WTC11 (cell line): ENCODE data around the gene MRPL34. TPM values are rescaled to one million over a fixed set of nuclear protein-coding genes. Genes with fewer than 3 reads are reported as not detected.

Experiments
- ATAC-seq: fragments of 200-7000 bp; cut with Tn5 transposase; 2 replicates; pipeline ENCODE4 v1.10.0; 2021; ENCODE audit warnings: mild to moderate bottlenecking, moderate library complexity
- CTCF ChIA-PET: fragments of 300-600 bp; sonication (Branson Sonifier 250); formaldehyde crosslinking; loops from one replicate; lab custom pipeline; 2021; ENCODE audit warnings: antibody characterized with exemption; lab: Charles Lee
- POLR2A ChIA-PET: fragments of 350-600 bp; sonication (Branson Sonifier 250); formaldehyde crosslinking; loops from one replicate; lab custom pipeline; 2021; ENCODE audit warnings: antibody characterized with exemption; lab: Charles Lee
- DNase-seq: peaks from one replicate; pipeline ENCODE4 v3.0.0; 2021; ENCODE audit warnings: low spot score
- H3K27ac Mint-ChIP-seq: 2 replicates; pipeline ENCODE4 v1.8.0; 2021; ENCODE audit warnings: mixed read lengths
- H3K27me3 Mint-ChIP-seq: 2 replicates; pipeline ENCODE4 v1.8.0; 2021; ENCODE audit warnings: low read depth, mild to moderate bottlenecking, moderate library complexity, mixed read lengths
- H3K36me3 Mint-ChIP-seq: 2 replicates; pipeline ENCODE4 v1.8.0; 2021; ENCODE audit warnings: mixed read lengths
- H3K4me1 Mint-ChIP-seq: 2 replicates; pipeline ENCODE4 v1.8.0; 2022; ENCODE audit warnings: mixed read lengths
- H3K4me3 Mint-ChIP-seq: 2 replicates; pipeline ENCODE4 v1.8.0; 2021; ENCODE audit warnings: mild to moderate bottlenecking, moderate library complexity, mixed read lengths
- H3K9me3 Mint-ChIP-seq: 2 replicates; pipeline ENCODE4 v1.8.0; 2021; ENCODE audit warnings: mixed read lengths
- ATF1 ChIP-seq: sonication (generic); formaldehyde crosslinking; IDR thresholded peaks from 2 replicates; pipeline ENCODE4 v1.8.1; 2023; ENCODE audit warnings: mild to moderate bottlenecking, moderate library complexity, missing genetic modification reagents
- CBFB ChIP-seq: sonication (generic); formaldehyde crosslinking; IDR thresholded peaks from 2 replicates; pipeline ENCODE4 v1.8.1; 2022; ENCODE audit warnings: mild to moderate bottlenecking, low read depth, missing genetic modification reagents
- CREB1 ChIP-seq: sonication (generic); formaldehyde crosslinking; IDR thresholded peaks from 2 replicates; pipeline ENCODE4 v1.8.0; 2023; ENCODE audit warnings: mild to moderate bottlenecking, missing genetic modification reagents
- ETV6 ChIP-seq: sonication (generic); formaldehyde crosslinking; IDR thresholded peaks from 2 replicates; pipeline ENCODE4 v1.8.1; 2022; ENCODE audit warnings: mild to moderate bottlenecking, missing genetic modification reagents
- FOXK1 ChIP-seq: sonication (generic); formaldehyde crosslinking; IDR thresholded peaks from 2 replicates; pipeline ENCODE4 v1.8.0; 2022; ENCODE audit warnings: mild to moderate bottlenecking, moderate library complexity, missing genetic modification reagents
- FOXP1 ChIP-seq: sonication (generic); formaldehyde crosslinking; IDR thresholded peaks from 2 replicates; pipeline ENCODE4 v1.8.0; 2022; ENCODE audit warnings: missing genetic modification reagents, mild to moderate bottlenecking, moderate library complexity, borderline replicate concordance
- NFATC4 ChIP-seq: fragments of 250-450 bp; sonication (Bioruptor Pico); IDR thresholded peaks from 2 replicates; pipeline ENCODE4 v1.9.0; 2021; ENCODE audit warnings: mild to moderate bottlenecking
- RORB ChIP-seq: fragments of 250-450 bp; sonication (Bioruptor Pico); IDR thresholded peaks from 2 replicates; pipeline ENCODE4 v1.9.0; 2021; ENCODE audit warnings: mild to moderate bottlenecking
- SP1 ChIP-seq: sonication (generic); formaldehyde crosslinking; conservative IDR thresholded peaks from 2 replicates; pipeline ENCODE4 v1.8.1; 2022; ENCODE audit warnings: missing genetic modification reagents
- ZNF121 ChIP-seq: sonication (generic); formaldehyde crosslinking; IDR thresholded peaks from 2 replicates; pipeline ENCODE4 v1.8.0; 2023; ENCODE audit warnings: missing genetic modification reagents
- ZNF317 ChIP-seq: sonication (generic); formaldehyde crosslinking; IDR thresholded peaks from 2 replicates; pipeline ENCODE4 v1.8.1; 2023; ENCODE audit warnings: low read depth, mild to moderate bottlenecking, moderate library complexity, missing genetic modification reagents, borderline replicate concordance
- total RNA-seq: library from RNA; stranded (reverse); gene quantifications from 3 replicates; pipeline ENCODE4 v1.2.3, GENCODE V29; 2021
- TF ChIP-seq, protein P1 (sequence below): sonication (generic); formaldehyde crosslinking; IDR thresholded peaks from 2 replicates; pipeline ENCODE4 v1.8.0; 2022; ENCODE audit warnings: mild to moderate bottlenecking, missing genetic modification reagents
- TF ChIP-seq, protein P2 (sequence below): sonication (generic); formaldehyde crosslinking; IDR thresholded peaks from 2 replicates; pipeline ENCODE4 v1.8.0; 2022; ENCODE audit warnings: mild to moderate bottlenecking, missing genetic modification reagents
- TF ChIP-seq, protein P3 (sequence below): fragments of 200-600 bp; IDR thresholded peaks from 2 replicates; pipeline ENCODE4 v1.8.0; 2022; ENCODE audit warnings: antibody characterized with exemption
- TF ChIP-seq, protein P4 (sequence below): sonication (generic); formaldehyde crosslinking; IDR thresholded peaks from 2 replicates; pipeline ENCODE4 v1.8.1; 2022; ENCODE audit warnings: low read depth, missing genetic modification reagents, borderline replicate concordance
- TF ChIP-seq, protein P5 (sequence below): sonication (generic); formaldehyde crosslinking; IDR thresholded peaks from 2 replicates; pipeline ENCODE4 v1.8.1; 2023; ENCODE audit warnings: mild to moderate bottlenecking, moderate library complexity, missing genetic modification reagents
- TF ChIP-seq, protein P6 (sequence below): fragments of 250-450 bp; sonication (Bioruptor Pico); IDR thresholded peaks from 2 replicates; pipeline ENCODE4 v1.9.0; 2021; ENCODE audit warnings: mild to moderate bottlenecking

Gene MRPL34
- total RNA-seq, 1 experiment from 2014 or later: 130 TPM

DNA sequence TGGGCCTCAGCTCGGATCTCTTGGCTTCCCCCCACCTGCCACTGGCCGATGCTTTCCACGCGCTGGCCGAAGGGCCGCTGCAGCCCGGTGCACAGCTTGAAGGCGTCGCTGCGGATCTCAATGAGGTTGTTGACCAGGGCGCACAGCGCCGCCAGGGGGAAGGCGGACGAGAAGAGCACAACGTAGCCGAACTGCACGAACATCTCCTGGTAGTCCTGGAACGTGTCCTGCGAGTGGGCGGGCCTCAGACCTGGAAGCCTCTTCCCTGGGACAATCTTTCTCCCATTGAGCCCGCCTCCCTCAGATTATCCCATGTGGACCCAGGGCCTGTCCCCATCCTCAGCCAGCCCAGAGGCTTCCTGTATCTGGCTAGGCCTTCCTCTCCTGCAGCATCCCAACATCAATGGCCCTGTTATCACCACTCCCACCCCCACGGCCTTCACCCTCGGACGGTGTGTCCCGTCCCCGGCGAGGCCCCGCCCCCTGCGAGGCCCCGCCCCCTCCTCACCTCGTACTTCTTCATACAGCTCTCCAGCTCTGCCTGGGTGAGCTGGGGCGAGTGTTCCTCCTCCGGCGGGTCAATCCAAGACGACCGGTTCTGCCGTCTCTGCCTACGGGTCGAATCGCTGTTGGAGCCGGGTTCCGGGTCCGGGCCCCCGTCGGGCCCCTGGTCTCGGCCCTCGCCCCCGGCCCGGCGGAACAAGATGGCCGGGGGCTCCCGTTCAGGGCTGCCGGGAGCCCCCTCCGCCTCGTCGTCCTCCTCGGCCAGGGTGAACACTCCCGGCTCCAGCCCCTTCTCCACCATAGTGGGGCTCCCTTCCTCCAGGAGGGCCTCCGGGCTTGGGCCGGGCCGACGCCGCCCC is 22.2 kb downstream of the MRPL34 start:
- H3K27ac Mint-ChIP-seq: peak overlapping the region; percentile 98
- H3K36me3 Mint-ChIP-seq: peaks cover 11% of the 10 kb centered on the region
- ChIA-PET POLR2A (interaction anchor here (0.5 to 1.4 kb wide), 8 partner anchors 11 to 669 kb away, joined by 3 to 11 read pairs (median 4); partner anchors contain the start of genes ABHD8, DDA1 and MRPL34), CTCF (interaction anchor here (0.6 to 3.5 kb wide), 37 partner anchors 8 to 278 kb away, joined by 3 to 35 read pairs (median 4); partner anchors contain the start of genes ANKLE1, DDA1, MRPL34 and MVB12A)
- DNase-seq (peak; percentile 93), ATAC-seq (peak; percentile 72)
- peaks cover 4% of the 10 kb centered on the region for H3K9me3 Mint-ChIP-seq
- peaks cover 16% of the 10 kb centered on the region for H3K4me1 Mint-ChIP-seq
- H3K27me3 Mint-ChIP-seq: peaks cover 5% of the 10 kb centered on the region
- peak overlapping the region; percentile 84 for H3K4me3 Mint-ChIP-seq
- TF ChIP-seq RORB (CRISPR knock-in tag) (no peak), FOXP1 (peak; percentile 83; the same call in 1 of the 2 replicates), ZNF317 (CRISPR knock-in tag) (no peak), FOXK1 (peak; percentile 82; the same call in 1 of the 2 replicates), NFATC4 (CRISPR knock-in tag) (no peak), ETV6 (peak; percentile 51; the same call in 1 of the 2 replicates), CREB1 (no peak), ZNF121 (CRISPR knock-in tag) (0 out of 2 replicates have a peak, but pooled peaks have one; percentile 45), CBFB (peak; percentile 88; the same call in 1 of the 2 replicates), ATF1 (CRISPR knock-in tag) (no peak), SP1 (CRISPR knock-in tag) (peak; percentile 77)
- TF ChIP-seq, protein P1, sequence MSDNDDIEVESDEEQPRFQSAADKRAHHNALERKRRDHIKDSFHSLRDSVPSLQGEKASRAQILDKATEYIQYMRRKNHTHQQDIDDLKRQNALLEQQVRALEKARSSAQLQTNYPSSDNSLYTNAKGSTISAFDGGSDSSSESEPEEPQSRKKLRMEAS (CRISPR knock-in tag): peak; percentile 74; the same call in 1 of the 2 replicates
- TF ChIP-seq, protein P2, sequence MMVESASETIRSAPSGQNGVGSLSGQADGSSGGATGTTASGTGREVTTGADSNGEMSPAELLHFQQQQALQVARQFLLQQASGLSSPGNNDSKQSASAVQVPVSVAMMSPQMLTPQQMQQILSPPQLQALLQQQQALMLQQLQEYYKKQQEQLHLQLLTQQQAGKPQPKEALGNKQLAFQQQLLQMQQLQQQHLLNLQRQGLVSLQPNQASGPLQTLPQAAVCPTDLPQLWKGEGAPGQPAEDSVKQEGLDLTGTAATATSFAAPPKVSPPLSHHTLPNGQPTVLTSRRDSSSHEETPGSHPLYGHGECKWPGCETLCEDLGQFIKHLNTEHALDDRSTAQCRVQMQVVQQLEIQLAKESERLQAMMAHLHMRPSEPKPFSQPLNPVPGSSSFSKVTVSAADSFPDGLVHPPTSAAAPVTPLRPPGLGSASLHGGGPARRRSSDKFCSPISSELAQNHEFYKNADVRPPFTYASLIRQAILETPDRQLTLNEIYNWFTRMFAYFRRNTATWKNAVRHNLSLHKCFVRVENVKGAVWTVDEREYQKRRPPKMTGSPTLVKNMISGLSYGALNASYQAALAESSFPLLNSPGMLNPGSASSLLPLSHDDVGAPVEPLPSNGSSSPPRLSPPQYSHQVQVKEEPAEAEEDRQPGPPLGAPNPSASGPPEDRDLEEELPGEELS (CRISPR knock-in tag): peak; percentile 86; the same call in 1 of the 2 replicates
- TF ChIP-seq, protein P3, sequence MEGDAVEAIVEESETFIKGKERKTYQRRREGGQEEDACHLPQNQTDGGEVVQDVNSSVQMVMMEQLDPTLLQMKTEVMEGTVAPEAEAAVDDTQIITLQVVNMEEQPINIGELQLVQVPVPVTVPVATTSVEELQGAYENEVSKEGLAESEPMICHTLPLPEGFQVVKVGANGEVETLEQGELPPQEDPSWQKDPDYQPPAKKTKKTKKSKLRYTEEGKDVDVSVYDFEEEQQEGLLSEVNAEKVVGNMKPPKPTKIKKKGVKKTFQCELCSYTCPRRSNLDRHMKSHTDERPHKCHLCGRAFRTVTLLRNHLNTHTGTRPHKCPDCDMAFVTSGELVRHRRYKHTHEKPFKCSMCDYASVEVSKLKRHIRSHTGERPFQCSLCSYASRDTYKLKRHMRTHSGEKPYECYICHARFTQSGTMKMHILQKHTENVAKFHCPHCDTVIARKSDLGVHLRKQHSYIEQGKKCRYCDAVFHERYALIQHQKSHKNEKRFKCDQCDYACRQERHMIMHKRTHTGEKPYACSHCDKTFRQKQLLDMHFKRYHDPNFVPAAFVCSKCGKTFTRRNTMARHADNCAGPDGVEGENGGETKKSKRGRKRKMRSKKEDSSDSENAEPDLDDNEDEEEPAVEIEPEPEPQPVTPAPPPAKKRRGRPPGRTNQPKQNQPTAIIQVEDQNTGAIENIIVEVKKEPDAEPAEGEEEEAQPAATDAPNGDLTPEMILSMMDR: 0 out of 2 replicates have a peak, but pooled peaks have one; percentile 17
- TF ChIP-seq, protein P4, sequence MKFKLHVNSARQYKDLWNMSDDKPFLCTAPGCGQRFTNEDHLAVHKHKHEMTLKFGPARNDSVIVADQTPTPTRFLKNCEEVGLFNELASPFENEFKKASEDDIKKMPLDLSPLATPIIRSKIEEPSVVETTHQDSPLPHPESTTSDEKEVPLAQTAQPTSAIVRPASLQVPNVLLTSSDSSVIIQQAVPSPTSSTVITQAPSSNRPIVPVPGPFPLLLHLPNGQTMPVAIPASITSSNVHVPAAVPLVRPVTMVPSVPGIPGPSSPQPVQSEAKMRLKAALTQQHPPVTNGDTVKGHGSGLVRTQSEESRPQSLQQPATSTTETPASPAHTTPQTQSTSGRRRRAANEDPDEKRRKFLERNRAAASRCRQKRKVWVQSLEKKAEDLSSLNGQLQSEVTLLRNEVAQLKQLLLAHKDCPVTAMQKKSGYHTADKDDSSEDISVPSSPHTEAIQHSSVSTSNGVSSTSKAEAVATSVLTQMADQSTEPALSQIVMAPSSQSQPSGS (CRISPR knock-in tag): no peak
- TF ChIP-seq, protein P5, sequence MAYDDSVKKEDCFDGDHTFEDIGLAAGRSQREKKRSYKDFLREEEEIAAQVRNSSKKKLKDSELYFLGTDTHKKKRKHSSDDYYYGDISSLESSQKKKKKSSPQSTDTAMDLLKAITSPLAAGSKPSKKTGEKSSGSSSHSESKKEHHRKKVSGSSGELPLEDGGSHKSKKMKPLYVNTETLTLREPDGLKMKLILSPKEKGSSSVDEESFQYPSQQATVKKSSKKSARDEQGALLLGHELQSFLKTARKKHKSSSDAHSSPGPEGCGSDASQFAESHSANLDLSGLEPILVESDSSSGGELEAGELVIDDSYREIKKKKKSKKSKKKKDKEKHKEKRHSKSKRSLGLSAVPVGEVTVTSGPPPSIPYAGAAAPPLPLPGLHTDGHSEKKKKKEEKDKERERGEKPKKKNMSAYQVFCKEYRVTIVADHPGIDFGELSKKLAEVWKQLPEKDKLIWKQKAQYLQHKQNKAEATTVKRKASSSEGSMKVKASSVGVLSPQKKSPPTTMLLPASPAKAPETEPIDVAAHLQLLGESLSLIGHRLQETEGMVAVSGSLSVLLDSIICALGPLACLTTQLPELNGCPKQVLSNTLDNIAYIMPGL (CRISPR knock-in tag): peak; percentile 80; the same call in 1 of the 2 replicates
- TF ChIP-seq, protein P6, sequence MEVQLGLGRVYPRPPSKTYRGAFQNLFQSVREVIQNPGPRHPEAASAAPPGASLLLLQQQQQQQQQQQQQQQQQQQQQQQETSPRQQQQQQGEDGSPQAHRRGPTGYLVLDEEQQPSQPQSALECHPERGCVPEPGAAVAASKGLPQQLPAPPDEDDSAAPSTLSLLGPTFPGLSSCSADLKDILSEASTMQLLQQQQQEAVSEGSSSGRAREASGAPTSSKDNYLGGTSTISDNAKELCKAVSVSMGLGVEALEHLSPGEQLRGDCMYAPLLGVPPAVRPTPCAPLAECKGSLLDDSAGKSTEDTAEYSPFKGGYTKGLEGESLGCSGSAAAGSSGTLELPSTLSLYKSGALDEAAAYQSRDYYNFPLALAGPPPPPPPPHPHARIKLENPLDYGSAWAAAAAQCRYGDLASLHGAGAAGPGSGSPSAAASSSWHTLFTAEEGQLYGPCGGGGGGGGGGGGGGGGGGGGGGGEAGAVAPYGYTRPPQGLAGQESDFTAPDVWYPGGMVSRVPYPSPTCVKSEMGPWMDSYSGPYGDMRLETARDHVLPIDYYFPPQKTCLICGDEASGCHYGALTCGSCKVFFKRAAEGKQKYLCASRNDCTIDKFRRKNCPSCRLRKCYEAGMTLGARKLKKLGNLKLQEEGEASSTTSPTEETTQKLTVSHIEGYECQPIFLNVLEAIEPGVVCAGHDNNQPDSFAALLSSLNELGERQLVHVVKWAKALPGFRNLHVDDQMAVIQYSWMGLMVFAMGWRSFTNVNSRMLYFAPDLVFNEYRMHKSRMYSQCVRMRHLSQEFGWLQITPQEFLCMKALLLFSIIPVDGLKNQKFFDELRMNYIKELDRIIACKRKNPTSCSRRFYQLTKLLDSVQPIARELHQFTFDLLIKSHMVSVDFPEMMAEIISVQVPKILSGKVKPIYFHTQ (CRISPR knock-in tag): no peak
